ENCODE data around the gene ROR2. TPM values are rescaled to one million over a fixed set of nuclear protein-coding genes. Genes with fewer than 3 reads are reported as not detected.

Gene ROR2
- total RNA-seq, 1 experiment from 2014 or later = 40.0 TPM

- H3K36me3 ChIP-seq (replicated peaks; ENCODE audit: control insufficient read depth, insufficient read depth, low read length) = no peaks in the 10 kb centered on the region
These were observed 104.1 kb downstream of the ROR2 start for GRCh38 chr9:91845879-91846278.

GRCh38 chr9:91844701-91845291 is 105.2 kb downstream of the ROR2 start:
- DNase-seq = no peak
- Histone ChIP-seq H3K36me3 (replicated peaks; ENCODE audit: control insufficient read depth, insufficient read depth, low read length) (no peaks in the 10 kb centered on the region), H3K4me3 (ENCODE audit: insufficient read depth, low read depth, low read length) (no peak overlapping the region), H3K27me3 (ENCODE audit: control insufficient read depth, insufficient read depth, low read length) (no peaks in the 10 kb centered on the region)

More at GRCh38 chr9:91845879-91846278, 104.1 kb downstream of the ROR2 start:
- DNase-seq = no peak
- Histone ChIP-seq H3K4me3 (ENCODE audit: insufficient read depth, low read depth, low read length) (no peak overlapping the region), H3K27me3 (ENCODE audit: control insufficient read depth, insufficient read depth, low read length) (no peaks in the 10 kb centered on the region)

- no peaks in the 10 kb centered on the region for H3K36me3 ChIP-seq (replicated peaks; ENCODE audit: control insufficient read depth, insufficient read depth, low read length)
- DNase-seq = peak; percentile 53
- no peak overlapping the region for H3K4me3 ChIP-seq (ENCODE audit: insufficient read depth, low read depth, low read length)
- H3K27me3 ChIP-seq (ENCODE audit: control insufficient read depth, insufficient read depth, low read length) = no peaks in the 10 kb centered on the region
These were observed 105.8 kb downstream of the ROR2 start for GRCh38 chr9:91844190-91844589.

- H3K4me3 ChIP-seq (ENCODE audit: insufficient read depth, low read depth, low read length) = no peak overlapping the region
- DNase-seq = peak; percentile 65
- H3K27me3 ChIP-seq (ENCODE audit: control insufficient read depth, insufficient read depth, low read length) = no peaks in the 10 kb centered on the region
- H3K36me3 ChIP-seq (replicated peaks; ENCODE audit: control insufficient read depth, insufficient read depth, low read length) = no peaks in the 10 kb centered on the region
These were observed 106.3 kb downstream of the ROR2 start for GRCh38 chr9:91843623-91844148.

- H3K27me3 ChIP-seq (ENCODE audit: control insufficient read depth, insufficient read depth, low read length) = no peaks in the 10 kb centered on the region
- no peak overlapping the region for H3K4me3 ChIP-seq (ENCODE audit: insufficient read depth, low read depth, low read length)
- no peak for DNase-seq
- no peaks in the 10 kb centered on the region for H3K36me3 ChIP-seq (replicated peaks; ENCODE audit: control insufficient read depth, insufficient read depth, low read length)
These were observed 106.9 kb downstream of the ROR2 start for GRCh38 chr9:91843093-91843492.

- no peaks in the 10 kb centered on the region for H3K27me3 ChIP-seq (ENCODE audit: control insufficient read depth, insufficient read depth, low read length)
These were observed 107.5 kb downstream of the ROR2 start for GRCh38 chr9:91842358-91843049.

GRCh38 chr9:91841591-91841990 is 108.4 kb downstream of the ROR2 start:
- no peaks in the 10 kb centered on the region for H3K36me3 ChIP-seq (replicated peaks; ENCODE audit: control insufficient read depth, insufficient read depth, low read length)
- H3K27me3 ChIP-seq (ENCODE audit: control insufficient read depth, insufficient read depth, low read length) = no peaks in the 10 kb centered on the region
- DNase-seq = peak; percentile 24
- no peak overlapping the region for H3K4me3 ChIP-seq (ENCODE audit: insufficient read depth, low read depth, low read length)

More at GRCh38 chr9:91842358-91843049, 107.5 kb downstream of the ROR2 start:
- Histone ChIP-seq H3K36me3 (replicated peaks; ENCODE audit: control insufficient read depth, insufficient read depth, low read length) (no peaks in the 10 kb centered on the region), H3K4me3 (ENCODE audit: insufficient read depth, low read depth, low read length) (no peak overlapping the region)
- DNase-seq = peak; percentile 9

- Histone ChIP-seq H3K36me3 (replicated peaks; ENCODE audit: control insufficient read depth, insufficient read depth, low read length) (no peaks in the 10 kb centered on the region), H3K27me3 (ENCODE audit: control insufficient read depth, insufficient read depth, low read length) (no peaks in the 10 kb centered on the region), H3K4me3 (ENCODE audit: insufficient read depth, low read depth, low read length) (no peak overlapping the region)
- DNase-seq = peak; percentile 9
These were observed 109.1 kb downstream of the ROR2 start for GRCh38 chr9:91840882-91841281.

- Histone ChIP-seq H3K4me3 (ENCODE audit: insufficient read depth, low read depth, low read length) (no peak overlapping the region), H3K27me3 (ENCODE audit: control insufficient read depth, insufficient read depth, low read length) (no peaks in the 10 kb centered on the region), H3K36me3 (replicated peaks; ENCODE audit: control insufficient read depth, insufficient read depth, low read length) (no peaks in the 10 kb centered on the region)
- peak; percentile 37 for DNase-seq
These were observed 109.6 kb downstream of the ROR2 start for GRCh38 chr9:91840469-91840868.

- no peak overlapping the region for H3K4me3 ChIP-seq (ENCODE audit: insufficient read depth, low read depth, low read length)
- no peaks in the 10 kb centered on the region for H3K27me3 ChIP-seq (ENCODE audit: control insufficient read depth, insufficient read depth, low read length)
- H3K36me3 ChIP-seq (replicated peaks; ENCODE audit: control insufficient read depth, insufficient read depth, low read length) = no peaks in the 10 kb centered on the region
- DNase-seq = peak; percentile 23
These were observed 110.0 kb downstream of the ROR2 start for GRCh38 chr9:91839926-91840465.

- H3K4me3 ChIP-seq (ENCODE audit: insufficient read depth, low read depth, low read length) = no peak overlapping the region
- peak; percentile 46 for DNase-seq
- H3K27me3 ChIP-seq (ENCODE audit: control insufficient read depth, insufficient read depth, low read length) = no peaks in the 10 kb centered on the region
- no peaks in the 10 kb centered on the region for H3K36me3 ChIP-seq (replicated peaks; ENCODE audit: control insufficient read depth, insufficient read depth, low read length)
These were observed 111.9 kb downstream of the ROR2 start for GRCh38 chr9:91837981-91838731.

- DNase-seq = peak; percentile 67
- no peak overlapping the region for H3K4me3 ChIP-seq (ENCODE audit: insufficient read depth, low read depth, low read length)
- H3K27me3 ChIP-seq (ENCODE audit: control insufficient read depth, insufficient read depth, low read length) = no peaks in the 10 kb centered on the region
- H3K36me3 ChIP-seq (replicated peaks; ENCODE audit: control insufficient read depth, insufficient read depth, low read length) = no peaks in the 10 kb centered on the region
These were observed 113.5 kb downstream of the ROR2 start for GRCh38 chr9:91836515-91836914.

GRCh38 chr9:91835632-91836031 is 114.4 kb downstream of the ROR2 start:
- H3K36me3 ChIP-seq (replicated peaks; ENCODE audit: control insufficient read depth, insufficient read depth, low read length) = no peaks in the 10 kb centered on the region
- no peak for DNase-seq
- H3K27me3 ChIP-seq (ENCODE audit: control insufficient read depth, insufficient read depth, low read length) = no peaks in the 10 kb centered on the region
- no peak overlapping the region for H3K4me3 ChIP-seq (ENCODE audit: insufficient read depth, low read depth, low read length)

GRCh38 chr9:91835216-91835615 is 114.8 kb downstream of the ROR2 start:
- Histone ChIP-seq H3K36me3 (replicated peaks; ENCODE audit: control insufficient read depth, insufficient read depth, low read length) (no peaks in the 10 kb centered on the region), H3K4me3 (ENCODE audit: insufficient read depth, low read depth, low read length) (no peak overlapping the region), H3K27me3 (ENCODE audit: control insufficient read depth, insufficient read depth, low read length) (no peaks in the 10 kb centered on the region)
- DNase-seq = peak; percentile 13

All from H7 (cell line).